Choroid plexus epithelial cell (primary cell): ENCODE results near the gene ONECUT2.
A peak's percentile ranks its signal among the peaks of the same experiment; 100 is the strongest.
"Not testable (repeated sequence)": the region's sequence is repeated elsewhere in the genome, so short reads cannot be mapped to it uniquely, and the experiment has no call there.

ENCODE experiments used
- DNase-seq: peaks from one replicate; pipeline ENCODE4 v3.0.0-alpha.2; 2010; ENCODE audit warnings: low read depth
- H3K4me3 ChIP-seq: 2 replicates; pipeline ENCODE4 v1.5.1; 2011; ENCODE audit warnings: low read depth, mild to moderate bottlenecking, control low read depth, low read length, moderate library complexity
- TF ChIP-seq, protein P1 (sequence below): conservative IDR thresholded peaks from 2 replicates; pipeline ENCODE4 v1.5.1; 2011; ENCODE audit warnings: low read depth, mild to moderate bottlenecking, control low read depth, inconsistent platforms, low read length, moderate library complexity

The ONECUT2 gene

GRCh38 chr18:57434536-57435494 lies at the start of gene ONECUT2:
Gene ONECUT2, plus strand, starts transcription at chr18:57435374. Its CDS starts 343 bp downstream, at chr18:57435717.
- H3K4me3 ChIP-seq = peak within 1 kb of the TSS; percentile 55
- peak; percentile 89 for DNase-seq
- TF ChIP-seq, protein P1, sequence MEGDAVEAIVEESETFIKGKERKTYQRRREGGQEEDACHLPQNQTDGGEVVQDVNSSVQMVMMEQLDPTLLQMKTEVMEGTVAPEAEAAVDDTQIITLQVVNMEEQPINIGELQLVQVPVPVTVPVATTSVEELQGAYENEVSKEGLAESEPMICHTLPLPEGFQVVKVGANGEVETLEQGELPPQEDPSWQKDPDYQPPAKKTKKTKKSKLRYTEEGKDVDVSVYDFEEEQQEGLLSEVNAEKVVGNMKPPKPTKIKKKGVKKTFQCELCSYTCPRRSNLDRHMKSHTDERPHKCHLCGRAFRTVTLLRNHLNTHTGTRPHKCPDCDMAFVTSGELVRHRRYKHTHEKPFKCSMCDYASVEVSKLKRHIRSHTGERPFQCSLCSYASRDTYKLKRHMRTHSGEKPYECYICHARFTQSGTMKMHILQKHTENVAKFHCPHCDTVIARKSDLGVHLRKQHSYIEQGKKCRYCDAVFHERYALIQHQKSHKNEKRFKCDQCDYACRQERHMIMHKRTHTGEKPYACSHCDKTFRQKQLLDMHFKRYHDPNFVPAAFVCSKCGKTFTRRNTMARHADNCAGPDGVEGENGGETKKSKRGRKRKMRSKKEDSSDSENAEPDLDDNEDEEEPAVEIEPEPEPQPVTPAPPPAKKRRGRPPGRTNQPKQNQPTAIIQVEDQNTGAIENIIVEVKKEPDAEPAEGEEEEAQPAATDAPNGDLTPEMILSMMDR = no peak

DNA sequence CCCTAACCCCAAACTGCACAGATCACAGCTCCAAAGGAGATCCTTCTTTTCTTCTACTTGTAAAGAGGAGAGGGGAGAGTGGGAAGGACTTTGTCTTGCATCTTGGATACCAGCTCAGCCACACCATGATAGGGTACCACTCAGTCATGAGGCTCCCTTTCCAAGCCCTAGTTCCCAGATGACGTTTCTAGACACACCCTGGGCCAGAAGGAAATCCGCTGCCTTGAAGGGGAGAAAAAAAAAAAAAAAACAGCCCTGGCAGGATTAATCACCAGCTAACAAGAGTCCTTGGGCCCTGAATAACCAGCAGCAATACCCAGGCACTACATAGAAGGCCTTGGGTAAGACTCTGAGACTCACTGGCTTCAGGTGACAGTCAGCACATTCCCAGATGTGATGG lies 45.9 kb upstream of the ONECUT2 start:
- TF ChIP-seq, protein P1 = no peak
- no peak overlapping the region for H3K4me3 ChIP-seq
- DNase-seq = no peak

- H3K4me3 ChIP-seq = no peak overlapping the region
- DNase-seq = no peak
- TF ChIP-seq, protein P1 = no peak
Observed at GRCh38 chr18:57390044-57390443, 45.1 kb upstream of the ONECUT2 start.

GRCh38 chr18:57394749-57395148 lies 40.4 kb upstream of the ONECUT2 start:
- not testable (repeated sequence) for H3K4me3 ChIP-seq, DNase-seq

DNA sequence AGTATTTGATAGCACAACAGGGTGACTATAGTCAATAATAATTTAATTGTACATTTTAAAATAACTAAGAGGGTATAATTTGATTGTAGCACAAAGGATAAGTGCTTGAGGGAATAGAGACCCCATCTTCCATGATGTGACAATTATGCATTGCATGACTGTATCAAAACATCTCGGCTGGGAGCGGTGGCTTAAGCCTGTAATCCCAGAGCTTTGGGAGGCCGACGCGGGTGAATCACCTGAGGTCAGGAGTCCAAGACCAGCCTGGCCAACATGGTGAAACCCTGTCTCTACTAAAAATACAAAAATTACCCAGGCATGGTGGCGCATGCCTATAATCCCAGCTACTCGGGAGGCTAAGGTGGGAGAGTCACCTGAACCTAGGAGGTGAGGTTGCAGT lies 38.3 kb upstream of the ONECUT2 start:
- not testable (repeated sequence) for DNase-seq, H3K4me3 ChIP-seq

- TF ChIP-seq, protein P1 = no peak
- DNase-seq = peak; percentile 1
Observed at GRCh38 chr18:57397440-57398132, 37.6 kb upstream of the ONECUT2 start.

GRCh38 chr18:57404345-57404744 lies 30.8 kb upstream of the ONECUT2 start:
- DNase-seq = no peak
- TF ChIP-seq, protein P1 = no peak
- no peak overlapping the region for H3K4me3 ChIP-seq

More at GRCh38 chr18:57397440-57398132, 37.6 kb upstream of the ONECUT2 start:
- no peak overlapping the region for H3K4me3 ChIP-seq
